Right cardiac atrium (tissue), 5 donors: ENCODE measurements around the gene PPFIA4. TPM values are rescaled to one million over a fixed set of nuclear protein-coding genes. Genes with fewer than 3 reads are reported as not detected.

Experiments used
- ATAC-seq, 2 donors: fragments of 200-7000 bp; cut with Tn5 transposase; one replicate each; pipeline versions ENCODE4 v1.8.0 to v1.9.1; 2020; ENCODE audit warnings: moderate library complexity in 2 of 2, mild to moderate bottlenecking in 1 of 2
- DNase-seq, 3 donors: peaks; one replicate each; pipeline ENCODE4 v3.0.0-alpha.2; 2020
- H3K27ac ChIP-seq: one replicate; pipeline ENCODE4 v1.5.1; 2013; ENCODE audit warnings: mild to moderate bottlenecking, low read length, control low read depth, moderate library complexity
- H3K27me3 ChIP-seq: one replicate; pipeline ENCODE4 v1.6.1; 2013; ENCODE audit not compliant: control insufficient read depth, insufficient read depth
- H3K4me1 ChIP-seq: one replicate; pipeline ENCODE4 v1.6.1; 2013; ENCODE audit warnings: low read length; ENCODE audit not compliant: control insufficient read depth, insufficient read depth
- H3K4me3 ChIP-seq: one replicate; pipeline ENCODE4 v1.5.1; 2013; ENCODE audit warnings: low read length, control low read depth
- H3K9me3 ChIP-seq: one replicate; pipeline ENCODE4 v1.6.1; 2013; ENCODE audit warnings: low read length; ENCODE audit not compliant: control insufficient read depth
- WGBS: extraction: QIAGEN DNeasy Blood & Tissue Kit; methylation state at CpG from one replicate; pipeline ENCODE4 v1.1.7; 2013; 5-methylcytosine and 5-hydroxymethylcytosine counted together
- intact Hi-C, 4 donors: fragments of 100-400 bp; cut with DNase I; formaldehyde crosslinking; loops; one replicate each; pipeline versions ENCODE4 v1.11.0 to v1.14.0; 2022 to 2023
- polyA plus RNA-seq: library from polyadenylated mRNA; stranded (reverse); fragments of 200-250 nt; gene quantifications from one replicate; pipeline ENCODE4 v1.2.3, GENCODE V29; 2013
- total RNA-seq, 4 donors: library from RNA; stranded (reverse); fragmentation: NEBNext Ultra II Directional; extraction: Animal tissue kit (Norgen Biotek cat#: 25700); gene quantifications; one replicate each; pipeline ENCODE4 v1.2.1, GENCODE V29; 2021
- donor health status: healthy with polysubstance abuse.
- donor health status: DM: no; HTN: yes; CAD: no.
- donor health status: DM: no; HTN: no; CAD: no.
- donor health status: DM: no; HTN: yes; CAD: no; lungs with severe emphysema.
- donor health status: DM: yes; HTN: yes; CAD: no.

Gene PPFIA4
- total and polyA plus RNA-seq, 5 donors: 14.0 to 50.3 (median 29.3) TPM

DNA sequence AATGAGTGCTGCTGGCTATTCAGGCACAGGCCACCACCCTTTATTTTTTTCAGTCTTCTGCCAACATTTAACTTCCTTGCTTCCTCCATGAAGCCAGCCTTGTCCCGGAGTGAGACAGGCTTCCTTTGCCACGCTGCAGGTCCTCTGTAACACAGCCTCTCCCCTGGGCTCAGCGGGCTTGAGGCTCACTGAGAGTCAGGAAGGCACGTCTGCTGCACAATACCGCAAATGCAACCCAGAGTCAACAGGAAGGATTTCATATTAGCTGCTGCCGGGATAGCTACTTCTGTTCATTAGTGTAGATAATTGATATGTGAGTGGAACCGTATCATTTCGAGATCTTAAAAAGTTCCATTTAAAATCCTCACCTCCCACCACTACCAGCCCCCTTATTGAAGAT lies 37.0 kb downstream of the PPFIA4 start:
- WGBS: 70% methylated on average over 8 of the region's 8 CpGs
- no peak overlapping the region for H3K4me3 ChIP-seq
- peaks cover 3% of the 10 kb centered on the region for H3K4me1 ChIP-seq
- DNase-seq (no peak), ATAC-seq (no peak)
- H3K27ac ChIP-seq: no peak overlapping the region
- H3K27me3 ChIP-seq: no peaks in the 10 kb centered on the region
- no peaks in the 10 kb centered on the region for H3K9me3 ChIP-seq
- intact Hi-C loops: no loop called here

DNA sequence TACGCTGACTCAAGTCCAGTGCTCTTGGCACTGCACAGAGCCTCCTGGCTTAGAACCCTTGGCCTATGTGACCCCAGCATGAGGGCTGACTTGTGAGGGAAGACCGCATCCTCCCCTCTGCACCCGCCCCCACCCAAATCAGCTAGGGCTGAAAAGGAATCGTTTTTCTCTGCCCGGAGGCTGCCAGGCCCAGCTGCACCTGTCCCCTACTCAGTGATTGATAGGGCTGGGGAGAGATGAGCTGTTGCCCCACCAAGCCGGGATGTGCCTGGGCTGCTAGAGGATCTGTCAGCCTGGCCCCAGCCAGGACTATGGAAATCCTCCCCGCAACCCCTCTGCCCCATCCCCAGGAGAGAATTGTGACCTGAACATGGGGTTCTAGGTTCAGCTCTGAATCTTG lies 38.9 kb downstream of the PPFIA4 start:
- no peak for ATAC-seq
- Histone ChIP-seq H3K4me3 (no peak overlapping the region), H3K4me1 (peaks cover 9% of the 10 kb centered on the region), H3K27ac (no peak overlapping the region), H3K27me3 (no peaks in the 10 kb centered on the region), H3K9me3 (no peaks in the 10 kb centered on the region)
- no peak for DNase-seq
- 80% methylated on average over 7 of the region's 7 CpGs for WGBS
- intact Hi-C loops: no loop called here

DNA sequence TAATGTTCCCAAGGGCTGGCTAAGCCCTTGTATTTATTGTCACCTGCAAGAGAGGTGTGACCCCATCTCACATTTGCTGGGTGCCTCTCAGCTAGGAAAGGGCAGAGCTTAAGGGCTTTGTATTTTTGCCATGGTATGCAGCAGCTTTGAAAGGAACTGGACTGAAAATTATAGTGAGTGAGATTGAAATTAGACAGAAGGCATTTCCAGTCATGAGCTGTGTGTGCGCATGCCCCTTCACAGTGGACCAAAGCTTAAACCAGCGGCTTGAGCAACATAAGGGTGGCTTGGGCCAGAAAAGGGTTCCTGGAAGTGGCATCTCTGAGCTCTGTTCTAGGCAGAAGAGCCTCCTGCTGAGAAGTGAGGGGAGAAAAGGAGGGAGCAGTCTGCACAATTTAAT lies 39.7 kb downstream of the PPFIA4 start:
- 62% methylated on average over 2 of the region's 2 CpGs for WGBS
- H3K4me3 ChIP-seq: no peak overlapping the region
- no peaks in the 10 kb centered on the region for H3K9me3 ChIP-seq
- DNase-seq: no peak
- H3K4me1 ChIP-seq: peaks cover 9% of the 10 kb centered on the region
- intact Hi-C loops: no loop called here
- no peaks in the 10 kb centered on the region for H3K27me3 ChIP-seq
- ATAC-seq: no peak
- peak overlapping the region; percentile 37 for H3K27ac ChIP-seq

DNA sequence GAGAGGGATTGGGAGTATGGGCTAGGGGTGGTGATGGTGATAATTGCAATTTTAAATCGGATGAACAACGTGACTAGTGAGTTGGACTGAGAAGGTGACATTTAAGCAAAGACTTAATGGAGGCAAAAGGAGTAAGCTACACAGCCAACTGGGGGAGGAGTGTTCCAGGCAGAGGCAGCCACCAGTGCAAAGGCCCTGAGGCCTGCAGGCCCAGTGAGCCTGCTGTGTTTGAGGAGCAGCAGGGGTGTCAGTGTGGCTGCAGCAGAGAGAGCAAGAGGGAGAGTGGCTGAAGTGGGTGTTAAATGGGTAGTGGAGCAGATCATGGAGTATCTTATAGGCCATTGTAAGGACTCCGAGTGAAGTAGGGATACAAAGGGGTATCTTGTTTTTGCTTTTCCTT lies 40.7 kb downstream of the PPFIA4 start:
- no peak for DNase-seq
- Histone ChIP-seq H3K27me3 (no peaks in the 10 kb centered on the region), H3K27ac (no peak overlapping the region), H3K4me1 (peaks cover 9% of the 10 kb centered on the region), H3K4me3 (no peak overlapping the region), H3K9me3 (no peaks in the 10 kb centered on the region)
- 97% methylated on average over 3 of the region's 3 CpGs for WGBS
- ATAC-seq: no peak
- intact Hi-C loops: no loop called here

DNA sequence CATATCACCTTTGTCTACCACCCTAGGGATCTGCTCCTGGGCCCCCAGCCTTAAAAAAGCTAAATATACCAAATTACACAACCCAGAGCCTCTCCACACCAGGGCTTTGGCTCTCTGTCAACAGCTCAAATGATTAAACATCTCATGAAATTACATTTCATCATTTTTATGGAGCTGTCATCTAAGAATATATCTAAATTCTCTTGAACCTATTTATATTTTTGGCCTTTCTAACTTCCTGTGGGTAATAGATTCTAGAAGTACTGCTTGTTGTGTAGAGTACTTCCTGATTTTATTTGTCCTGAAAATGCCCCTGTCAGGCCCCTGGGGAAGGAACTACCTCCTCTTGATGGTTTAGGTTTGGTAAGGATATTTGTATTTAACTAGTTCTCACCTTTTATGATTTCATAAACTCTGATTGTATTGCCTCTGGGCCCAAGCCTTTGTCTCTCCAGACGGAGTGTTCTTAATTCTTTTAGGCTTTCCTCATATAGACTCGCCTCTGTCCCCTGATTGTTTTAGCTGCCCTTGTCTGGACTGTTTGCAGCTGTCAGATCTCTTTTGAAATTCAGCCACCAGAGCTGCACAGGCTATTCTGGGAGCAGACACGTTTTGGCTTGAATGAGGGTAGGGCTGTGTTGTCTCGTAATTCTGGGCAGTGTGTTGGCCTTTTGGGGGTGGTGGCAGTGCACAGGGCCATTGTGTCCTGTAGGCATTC lies 42.9 kb downstream of the PPFIA4 start:
- H3K27me3 ChIP-seq: no peaks in the 10 kb centered on the region
- 9% methylated on average over 4 of the region's 4 CpGs for WGBS
- DNase-seq: no peak
- intact Hi-C loops: no loop called here
- no peaks in the 10 kb centered on the region for H3K9me3 ChIP-seq
- H3K4me1 ChIP-seq: peaks cover 9% of the 10 kb centered on the region
- ATAC-seq: peak; percentile 83 to 88
- H3K4me3 ChIP-seq: no peak overlapping the region
- peak overlapping the region; percentile 88 for H3K27ac ChIP-seq

DNA sequence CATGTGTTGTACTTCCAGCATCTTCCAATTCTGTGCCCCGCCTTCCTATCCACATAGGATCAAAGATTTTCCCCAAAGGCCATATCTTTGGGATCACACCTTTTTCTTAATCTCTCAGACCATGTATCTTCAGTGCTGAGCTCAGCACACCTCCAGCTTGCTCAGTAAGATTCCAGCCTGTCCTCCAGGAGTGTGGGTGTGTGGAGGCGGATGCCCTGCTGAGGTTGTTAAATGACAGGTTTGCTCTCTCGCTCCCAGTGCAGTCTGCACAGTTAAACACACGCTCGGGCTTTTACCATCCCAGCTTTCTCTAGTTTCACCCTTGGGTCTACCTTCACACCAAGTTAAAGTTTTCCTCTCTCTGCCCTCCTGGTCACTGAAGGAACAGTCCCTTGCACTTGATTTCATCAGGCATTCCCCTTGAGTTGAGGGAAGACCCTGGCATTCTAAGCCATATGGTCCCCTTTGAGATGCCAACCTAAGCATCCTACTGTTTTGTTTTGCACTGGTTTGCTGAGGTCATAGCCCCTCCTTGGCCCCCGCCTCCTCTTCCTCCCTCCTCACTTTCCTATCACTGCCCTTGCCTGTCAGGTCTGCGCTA lies 45.8 kb downstream of the PPFIA4 start:
- intact Hi-C loops: no loop called here
- no peak for ATAC-seq
- H3K27ac ChIP-seq: no peak overlapping the region
- H3K9me3 ChIP-seq: no peaks in the 10 kb centered on the region
- peaks cover 9% of the 10 kb centered on the region for H3K4me1 ChIP-seq
- WGBS: 93% methylated on average over 7 of the region's 7 CpGs
- no peak overlapping the region for H3K4me3 ChIP-seq
- DNase-seq: no peak
- H3K27me3 ChIP-seq: no peaks in the 10 kb centered on the region

DNA sequence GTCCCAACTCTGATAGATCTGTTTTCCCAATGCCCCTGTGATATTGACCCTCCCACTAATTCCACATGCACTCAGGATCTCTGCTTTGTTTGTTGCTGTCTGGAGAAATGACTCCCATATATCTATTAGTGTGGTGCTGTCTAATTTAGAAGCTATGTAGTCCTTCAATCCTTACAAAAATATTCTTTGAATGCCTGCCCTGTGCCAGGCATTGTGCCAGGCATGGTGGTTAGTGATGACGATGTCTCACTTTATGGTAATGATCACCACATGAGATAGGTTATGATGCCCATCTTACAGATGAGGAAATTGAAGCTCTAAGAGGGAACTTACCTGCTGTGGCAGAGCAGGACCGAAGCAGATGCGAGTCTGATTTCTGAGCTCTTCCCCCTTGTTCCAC lies 46.6 kb downstream of the PPFIA4 start:
- no peak overlapping the region for H3K4me3 ChIP-seq
- no peaks in the 10 kb centered on the region for H3K27me3 ChIP-seq
- DNase-seq (no peak), ATAC-seq (no peak)
- H3K27ac ChIP-seq: no peak overlapping the region
- H3K4me1 ChIP-seq: peaks cover 9% of the 10 kb centered on the region
- H3K9me3 ChIP-seq: no peaks in the 10 kb centered on the region
- WGBS: 86% methylated on average over 3 of the region's 3 CpGs
- intact Hi-C loops: no loop called here

DNA sequence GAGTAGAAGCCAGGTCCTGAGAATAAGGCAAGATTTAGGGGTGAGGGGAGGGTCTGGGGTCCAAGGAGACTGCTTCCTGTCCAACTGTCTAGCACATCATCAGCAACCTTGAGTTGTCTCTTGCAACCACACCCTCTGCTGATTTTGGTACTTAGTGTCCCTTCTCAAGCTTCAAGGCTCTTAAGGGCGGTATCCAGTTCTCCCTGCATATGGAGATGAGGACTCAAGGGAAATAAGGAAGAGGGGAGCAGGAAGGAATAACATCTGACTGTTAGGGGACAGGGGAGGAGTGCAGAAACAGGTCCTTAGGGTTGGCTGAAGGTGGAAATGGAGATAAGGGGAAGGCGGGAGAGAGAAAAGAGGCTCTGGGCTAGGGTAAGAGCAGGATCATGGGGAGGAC lies 47.2 kb downstream of the PPFIA4 start:
- no peak for DNase-seq
- Histone ChIP-seq H3K4me3 (no peak overlapping the region), H3K9me3 (no peaks in the 10 kb centered on the region), H3K27me3 (no peaks in the 10 kb centered on the region), H3K4me1 (peaks cover 4% of the 10 kb centered on the region), H3K27ac (no peak overlapping the region)
- ATAC-seq: no peak
- WGBS: 96% methylated on average over 2 of the region's 2 CpGs
- intact Hi-C loops: no loop called here

DNA sequence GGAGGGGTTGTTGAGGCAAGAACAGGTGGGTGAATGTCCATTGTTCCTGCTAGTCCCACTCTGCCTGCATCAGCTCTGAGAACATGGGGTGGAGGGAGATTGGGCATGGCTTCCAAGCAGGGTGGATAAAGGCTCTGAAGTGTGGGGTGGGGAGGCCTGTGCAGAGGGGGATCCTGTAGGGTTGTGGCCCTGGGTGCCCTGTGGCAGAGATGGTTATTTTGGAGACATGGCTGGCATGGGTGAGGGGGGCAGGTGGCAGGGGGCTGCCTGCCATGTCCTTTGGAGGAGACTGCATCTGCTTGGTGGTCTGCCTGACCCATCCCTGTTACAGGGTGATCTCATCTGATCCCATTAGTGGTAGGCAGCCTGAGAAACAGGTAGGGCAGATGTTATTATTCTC lies 48.3 kb downstream of the PPFIA4 start:
- H3K4me1 ChIP-seq: no peaks in the 10 kb centered on the region
- H3K4me3 ChIP-seq: no peak overlapping the region
- ATAC-seq: no peak
- no peak for DNase-seq
- no peaks in the 10 kb centered on the region for H3K27me3 ChIP-seq
- H3K27ac ChIP-seq: no peak overlapping the region
- intact Hi-C loops: no loop called here
- H3K9me3 ChIP-seq: no peaks in the 10 kb centered on the region

DNA sequence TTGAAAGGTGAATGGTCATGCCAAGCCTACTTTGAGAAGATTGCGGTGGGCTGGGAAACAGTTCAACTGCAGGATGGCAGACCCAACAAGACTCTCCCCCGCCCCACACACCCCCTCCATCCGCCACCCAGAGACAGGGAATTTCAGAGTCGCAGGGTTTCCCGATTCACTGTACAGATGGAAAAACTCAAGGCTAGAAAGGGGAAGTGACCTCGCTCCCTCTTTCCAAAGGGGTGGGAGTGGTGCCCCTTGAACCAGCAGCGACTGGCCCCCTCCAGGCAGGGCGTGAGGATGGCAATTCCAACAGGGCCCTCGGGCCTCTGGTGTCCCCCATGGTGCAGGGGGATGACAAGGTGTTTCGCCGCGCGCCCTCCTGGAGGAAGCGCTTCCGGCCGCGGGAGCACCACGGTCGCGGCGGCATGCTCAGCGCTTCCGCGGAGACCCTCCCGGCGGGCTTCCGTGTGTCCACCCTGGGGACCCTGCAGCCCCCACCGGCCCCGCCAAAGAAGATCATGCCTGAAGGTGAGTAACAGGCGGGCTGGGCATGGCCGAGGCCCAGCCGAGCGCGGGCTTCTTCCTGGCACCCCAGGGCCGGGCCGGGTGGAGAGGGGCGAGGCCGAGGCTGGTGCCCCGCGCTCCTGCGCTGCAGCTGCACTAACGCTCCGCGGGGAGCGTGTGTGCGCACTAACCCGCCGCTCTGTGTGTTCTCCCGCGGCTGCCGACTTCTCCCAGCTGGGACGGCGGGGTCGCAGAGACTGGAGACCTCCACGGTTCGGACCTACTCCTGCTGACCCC lies 49.1 kb downstream of the PPFIA4 start:
- no peaks in the 10 kb centered on the region for H3K9me3 ChIP-seq
- intact Hi-C loops: no loop called here
- H3K4me3 ChIP-seq: peak overlapping the region; percentile 24
- DNase-seq (peak in 1 of 3 donors; percentile 60), ATAC-seq (peak; percentile 19 to 39)
- no peaks in the 10 kb centered on the region for H3K27me3 ChIP-seq
- H3K4me1 ChIP-seq: no peaks in the 10 kb centered on the region
- 36% methylated on average over 56 of the region's 56 CpGs for WGBS
- no peak overlapping the region for H3K27ac ChIP-seq

DNA sequence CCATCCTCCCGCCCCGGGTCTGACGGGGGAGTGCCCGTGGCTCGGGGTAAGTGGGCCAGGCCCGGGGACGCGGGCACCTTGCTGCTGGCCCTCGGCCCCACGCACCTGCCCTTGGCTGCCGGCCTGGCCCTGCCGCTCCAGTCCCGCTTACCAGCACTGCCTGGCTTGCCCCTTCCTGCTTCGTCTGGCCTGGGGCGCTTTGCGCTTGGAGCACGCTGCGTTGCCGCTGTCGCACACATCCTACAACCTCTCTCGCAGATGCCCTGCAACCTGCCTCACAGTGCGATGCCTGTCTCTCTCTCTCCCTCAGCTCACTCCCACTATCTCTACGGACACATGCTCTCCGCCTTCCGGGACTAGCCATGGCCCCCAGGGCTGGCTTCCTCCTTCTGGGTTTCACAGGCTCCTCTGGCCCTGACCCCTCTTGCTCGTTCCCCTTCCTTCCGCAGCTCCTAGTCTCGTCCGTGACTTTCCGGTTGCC lies 49.8 kb downstream of the PPFIA4 start:
- Histone ChIP-seq H3K4me1 (no peaks in the 10 kb centered on the region), H3K9me3 (no peaks in the 10 kb centered on the region), H3K27ac (no peak overlapping the region), H3K4me3 (peak overlapping the region; percentile 24), H3K27me3 (no peaks in the 10 kb centered on the region)
- intact Hi-C loops: no loop called here
- ATAC-seq (peak; percentile 26 to 40), DNase-seq (peak in 1 of 3 donors; percentile 66)
- 47% methylated on average over 30 of the region's 30 CpGs for WGBS
